Lung (tissue), 12 donors: ENCODE measurements around the gene PSEN1. TPM values are rescaled to one million over a fixed set of nuclear protein-coding genes. Genes with fewer than 3 reads are reported as not detected.

Experiments used
- ATAC-seq: fragments of 200-7000 bp; cut with Tn5 transposase; one replicate; pipeline ENCODE4 v1.9.1; 2020; ENCODE audit warnings: moderate number of reproducible peaks; ENCODE audit not compliant: insufficient read depth, low FRiP score
- DNase-seq, 3 donors: peaks; one replicate each; pipeline ENCODE4 v3.0.0-alpha.2; 2013 to 2017
- H3K27ac ChIP-seq, 2 donors: one replicate each; pipeline ENCODE4 v1.5.1; 2013; ENCODE audit warnings: mild to moderate bottlenecking in 2 of 2, moderate library complexity in 2 of 2, control low read depth in 1 of 2, inconsistent platforms in 1 of 2, low read depth in 1 of 2, low read length in 1 of 2
- H3K27me3 ChIP-seq, 3 donors: one replicate each; pipeline ENCODE4 v1.5.1; 2013; ENCODE audit warnings: low read length in 2 of 3; ENCODE audit not compliant: control insufficient read depth in 3 of 3, insufficient read depth in 3 of 3
- H3K36me3 ChIP-seq, 4 donors: one replicate each; pipeline ENCODE4 v1.5.1; 2013; ENCODE audit warnings: low read length in 4 of 4, mild to moderate bottlenecking in 1 of 4, moderate library complexity in 1 of 4; ENCODE audit not compliant: control insufficient read depth in 4 of 4, insufficient read depth in 4 of 4
- H3K4me1 ChIP-seq, 5 donors: one replicate each; pipeline ENCODE4 v1.5.1; 2013; ENCODE audit warnings: low read length in 5 of 5, mild to moderate bottlenecking in 2 of 5, moderate library complexity in 1 of 5; ENCODE audit not compliant: control insufficient read depth in 5 of 5, insufficient read depth in 5 of 5
- H3K4me3 ChIP-seq: one replicate; pipeline ENCODE4 v1.5.1; 2013; ENCODE audit warnings: mild to moderate bottlenecking, control low read depth, moderate library complexity
- H3K9ac ChIP-seq, 2 donors: one replicate each; pipeline ENCODE4 v1.5.1; 2013; ENCODE audit warnings: low read length in 2 of 2, control low read depth in 1 of 2; ENCODE audit not compliant: insufficient read depth in 1 of 2
- H3K9me3 ChIP-seq, 4 donors: one replicate each; pipeline ENCODE4 v1.5.1; 2013; ENCODE audit warnings: low read length in 3 of 4, mild to moderate bottlenecking in 1 of 4, moderate library complexity in 1 of 4; ENCODE audit not compliant: control insufficient read depth in 4 of 4, insufficient read depth in 3 of 4
- CTCF ChIP-seq: IDR thresholded peaks from 2 replicates; pipeline ENCODE4 v1.5.1; 2012; ENCODE audit warnings: mild to moderate bottlenecking; ENCODE audit errors: control extremely low read depth, extremely low read depth
- WGBS, 2 donors: extraction: QIAGEN DNeasy Blood & Tissue Kit; methylation state at CpG; one replicate each; pipeline ENCODE4 v1.1.7; 2013; 5-methylcytosine and 5-hydroxymethylcytosine counted together
- polyA plus RNA-seq, 2 donors: library from polyadenylated mRNA; stranded (reverse); fragments of 200-250 nt; gene quantifications; one replicate each; pipeline ENCODE4 v1.2.1, GENCODE V29; 2013
- total RNA-seq, 2 donors: library from RNA; depleted of rRNA in 1 of 2; stranded (reverse); fragments of >200 nt in 1 of 2; gene quantifications; one replicate each; pipeline ENCODE4 v1.2.1, GENCODE V29; 2014 to 2021
- donor health status: control.
- donor health status: control.
- donor health status: Bipolar disorder and iron deficiency.
- donor health status: healthy.
- donor health status: DM: yes; HTN: yes; CAD: no.

The PSEN1 gene
- total and polyA plus RNA-seq, 4 donors = 33.6 to 64.7 (median 50.6) TPM

GRCh38 chr14:73208846-73209245 lies 72.5 kb downstream of the PSEN1 start:
- H3K4me3 ChIP-seq = no peak overlapping the region
- peaks cover 0 to 2% (median 0%) of the 10 kb centered on the region in 5 donors for H3K4me1 ChIP-seq
- 97 to 98% methylated on average over 8 of the region's 8 CpGs for WGBS, 2 donors
- ATAC-seq = no peak
- no peak for DNase-seq
- no peak for TF ChIP-seq CTCF
- H3K9me3 ChIP-seq = no peaks in the 10 kb centered on the region
- no peaks in the 10 kb centered on the region for H3K27me3 ChIP-seq
- no peak overlapping the region for H3K27ac ChIP-seq
- H3K9ac ChIP-seq = no peak overlapping the region
- peaks cover 36 to 52% (median 40%) of the 10 kb centered on the region in 4 donors for H3K36me3 ChIP-seq

GRCh38 chr14:73209953-73210352 lies 73.6 kb downstream of the PSEN1 start:
- DNase-seq (no peak), ATAC-seq (no peak)
- no peaks in the 10 kb centered on the region for H3K9me3 ChIP-seq
- H3K36me3 ChIP-seq = peaks cover 38 to 55% (median 42%) of the 10 kb centered on the region in 4 donors
- no peaks in the 10 kb centered on the region for H3K27me3 ChIP-seq
- no peak overlapping the region for H3K4me3 ChIP-seq
- H3K4me1 ChIP-seq = peaks cover 0 to 2% (median 0%) of the 10 kb centered on the region in 5 donors
- no peak overlapping the region for H3K9ac ChIP-seq
- WGBS, 2 donors = 79 to 92% methylated on average over 2 of the region's 2 CpGs
- no peak for TF ChIP-seq CTCF
- no peak overlapping the region for H3K27ac ChIP-seq

- Histone ChIP-seq H3K4me3 (no peak overlapping the region), H3K36me3 (peaks cover 38 to 55% (median 44%) of the 10 kb centered on the region in 4 donors), H3K27me3 (no peaks in the 10 kb centered on the region), H3K9ac (no peak overlapping the region), H3K4me1 (peaks cover 0 to 2% (median 0%) of the 10 kb centered on the region in 5 donors), H3K27ac (no peak overlapping the region), H3K9me3 (no peaks in the 10 kb centered on the region)
- DNase-seq (no peak), ATAC-seq (no peak)
- WGBS, 2 donors = 89 to 96% methylated on average over 7 of the region's 7 CpGs
- TF ChIP-seq CTCF = no peak
These were observed 75.1 kb downstream of the PSEN1 start for GRCh38 chr14:73211251-73212040.

- H3K36me3 ChIP-seq = peaks cover 31 to 44% (median 37%) of the 10 kb centered on the region in 4 donors
- DNase-seq = no peak
- no peak for TF ChIP-seq CTCF
- H3K4me3 ChIP-seq = no peak overlapping the region
- 97 to 100% methylated on average over 2 of the region's 2 CpGs for WGBS, 2 donors
- H3K9ac ChIP-seq = no peak overlapping the region
- H3K27me3 ChIP-seq = no peaks in the 10 kb centered on the region
- H3K4me1 ChIP-seq = no peaks in the 10 kb centered on the region
- no peak overlapping the region for H3K27ac ChIP-seq
- no peak for ATAC-seq
- H3K9me3 ChIP-seq = no peaks in the 10 kb centered on the region
These were observed 79.7 kb downstream of the PSEN1 start for GRCh38 chr14:73216030-73216429.
